ENCODE results near the gene AATF.

The AATF gene

GRCh38 chr17:36978810-36979564 lies 30.2 kb downstream of the AATF start:
- no peak for TF ChIP-seq CTCF (conservative IDR thresholded peaks at IDR 0.05)
- H3K27ac ChIP-seq = peak overlapping the region; percentile 59

- no peak for TF ChIP-seq CTCF (conservative IDR thresholded peaks at IDR 0.05)
- H3K27ac ChIP-seq = peak overlapping the region; percentile 59
Measured at GRCh38 chr17:36979565-36979941, 30.8 kb downstream of the AATF start.

- H3K27ac ChIP-seq = peak overlapping the region; percentile 59
- TF ChIP-seq CTCF (conservative IDR thresholded peaks at IDR 0.05) = no peak
Measured at GRCh38 chr17:36980280-36980761, 31.6 kb downstream of the AATF start.

- no peak overlapping the region for H3K27ac ChIP-seq
- no peak for TF ChIP-seq CTCF (conservative IDR thresholded peaks at IDR 0.05)
Measured at GRCh38 chr17:36983618-36984017, 34.9 kb downstream of the AATF start.

GRCh38 chr17:36989173-36989572 lies 40.4 kb downstream of the AATF start:
- TF ChIP-seq CTCF (conservative IDR thresholded peaks at IDR 0.05) = no peak
- no peak overlapping the region for H3K27ac ChIP-seq

GRCh38 chr17:36992701-36993100 lies 43.9 kb downstream of the AATF start:
- TF ChIP-seq CTCF (conservative IDR thresholded peaks at IDR 0.05) = no peak
- H3K27ac ChIP-seq = peak overlapping the region; percentile 36

- peak overlapping the region; percentile 36 for H3K27ac ChIP-seq
- TF ChIP-seq CTCF (conservative IDR thresholded peaks at IDR 0.05) = no peak
Measured at GRCh38 chr17:36993227-36993626, 44.5 kb downstream of the AATF start.
